Breast epithelium (tissue), 4 donors: Measurements from ENCODE around the gene KIF26B. TPM values are rescaled to one million over a fixed set of nuclear protein-coding genes. Genes with fewer than 3 reads are reported as not detected.

Source experiments
- DNase-seq, 2 donors: peaks; one replicate each; pipeline ENCODE4 v3.0.0-alpha.2; 2019; ENCODE audit warnings: low spot score in 2 of 2
- H3K27ac ChIP-seq, 2 donors: fragments of 200-600 bp; sonication (generic) in 1 of 2; one replicate each; pipeline ENCODE4 v1.5.1; 2016 to 2019; ENCODE audit warnings: mild to moderate bottlenecking in 1 of 2
- H3K27me3 ChIP-seq, 2 donors: fragments of 200-600 bp; sonication (generic) in 1 of 2; one replicate each; pipeline versions ENCODE4 v1.5.1 to v1.6.0; 2017 to 2019; ENCODE audit warnings: control low read depth in 1 of 2, mild to moderate bottlenecking in 1 of 2
- H3K36me3 ChIP-seq: fragments of 200-600 bp; one replicate; pipeline ENCODE4 v1.5.1; 2019
- H3K4me1 ChIP-seq, 2 donors: fragments of 200-600 bp; sonication (generic); one replicate each; pipeline ENCODE4 v1.5.1; 2016 to 2019; ENCODE audit warnings: control low read depth in 1 of 2
- H3K4me3 ChIP-seq, 3 donors: fragments of 200-600 bp; sonication (generic); 1 replicate in 2 of 3; 2 replicates in 1 of 3; pipeline ENCODE4 v1.5.1; 2016 to 2019; ENCODE audit warnings: mild to moderate bottlenecking in 3 of 3, moderate library complexity in 2 of 3
- H3K9me3 ChIP-seq, 2 donors: fragments of 200-600 bp; sonication (generic) in 1 of 2; one replicate each; pipeline ENCODE4 v1.5.1; 2016 to 2019; ENCODE audit warnings: control low read depth in 1 of 2
- POLR2A ChIP-seq: fragments of 450-650 bp; IDR thresholded peaks from one replicate; pipeline ENCODE4 v1.6.1; 2016; ENCODE audit warnings: antibody characterized with exemption, mild to moderate bottlenecking, moderate library complexity
- POLR2AphosphoS5 ChIP-seq, 3 donors: sonication (generic); formaldehyde crosslinking; IDR thresholded peaks; one replicate each; pipeline ENCODE4 v1.6.1; 2017; ENCODE audit warnings: antibody characterized with exemption in 3 of 3
- intact Hi-C: fragments of 100-400 bp; cut with DNase I; formaldehyde crosslinking; loops from one replicate; pipeline ENCODE4 v1.15.1; 2023; ENCODE audit warnings: low total_unique reads
- total RNA-seq, 3 donors: library from RNA; depleted of rRNA; stranded (reverse); fragments of >200 nt; gene quantifications; one replicate each; pipeline ENCODE4 v1.1.0, GENCODE V29; 2016
- TF ChIP-seq, protein P1 (sequence below), 3 donors: fragments of 450-650 bp; IDR thresholded peaks; one replicate each; pipeline ENCODE4 v1.5.1; 2016 to 2017; ENCODE audit warnings: antibody characterized with exemption in 3 of 3, mild to moderate bottlenecking in 3 of 3, moderate library complexity in 3 of 3

Gene KIF26B
- total RNA-seq, 3 donors from 2014 or later: 0.32 to 1.0 (median 0.33) TPM

DNA sequence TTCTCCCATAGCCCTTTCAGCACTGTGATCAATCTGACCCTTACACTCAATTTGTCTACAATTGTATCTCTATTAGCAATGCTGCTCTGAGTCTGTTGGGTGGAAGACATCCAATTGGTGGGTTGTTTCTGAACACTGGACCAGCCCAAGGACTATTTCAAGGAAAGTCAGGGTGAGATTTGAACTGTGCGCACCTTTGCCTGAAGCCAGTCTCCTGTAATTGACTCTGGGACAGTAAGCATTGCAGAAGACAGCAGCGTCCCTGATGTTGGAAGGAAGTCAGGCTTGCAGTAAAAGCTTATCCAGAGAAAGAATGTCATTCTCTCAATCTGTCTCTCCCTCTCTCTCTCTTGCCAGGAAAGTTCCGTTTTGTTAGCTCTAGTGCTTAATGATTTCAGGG lies 233.9 kb downstream of the KIF26B start:
- Histone ChIP-seq H3K4me1 (no peaks in the 10 kb centered on the region), H3K27ac (no peak overlapping the region), H3K9me3 (no peaks in the 10 kb centered on the region), H3K36me3 (no peaks in the 10 kb centered on the region), H3K27me3 (no peaks in the 10 kb centered on the region), H3K4me3 (no peak overlapping the region)
- intact Hi-C loops: no loop called here
- no peak for DNase-seq
- TF ChIP-seq, protein P1, sequence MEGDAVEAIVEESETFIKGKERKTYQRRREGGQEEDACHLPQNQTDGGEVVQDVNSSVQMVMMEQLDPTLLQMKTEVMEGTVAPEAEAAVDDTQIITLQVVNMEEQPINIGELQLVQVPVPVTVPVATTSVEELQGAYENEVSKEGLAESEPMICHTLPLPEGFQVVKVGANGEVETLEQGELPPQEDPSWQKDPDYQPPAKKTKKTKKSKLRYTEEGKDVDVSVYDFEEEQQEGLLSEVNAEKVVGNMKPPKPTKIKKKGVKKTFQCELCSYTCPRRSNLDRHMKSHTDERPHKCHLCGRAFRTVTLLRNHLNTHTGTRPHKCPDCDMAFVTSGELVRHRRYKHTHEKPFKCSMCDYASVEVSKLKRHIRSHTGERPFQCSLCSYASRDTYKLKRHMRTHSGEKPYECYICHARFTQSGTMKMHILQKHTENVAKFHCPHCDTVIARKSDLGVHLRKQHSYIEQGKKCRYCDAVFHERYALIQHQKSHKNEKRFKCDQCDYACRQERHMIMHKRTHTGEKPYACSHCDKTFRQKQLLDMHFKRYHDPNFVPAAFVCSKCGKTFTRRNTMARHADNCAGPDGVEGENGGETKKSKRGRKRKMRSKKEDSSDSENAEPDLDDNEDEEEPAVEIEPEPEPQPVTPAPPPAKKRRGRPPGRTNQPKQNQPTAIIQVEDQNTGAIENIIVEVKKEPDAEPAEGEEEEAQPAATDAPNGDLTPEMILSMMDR (IDR thresholded peaks at IDR 0.05): no peak
- TF ChIP-seq POLR2A (no peak), POLR2AphosphoS5 (IDR thresholded peaks at IDR 0.05) (no peak)

DNA sequence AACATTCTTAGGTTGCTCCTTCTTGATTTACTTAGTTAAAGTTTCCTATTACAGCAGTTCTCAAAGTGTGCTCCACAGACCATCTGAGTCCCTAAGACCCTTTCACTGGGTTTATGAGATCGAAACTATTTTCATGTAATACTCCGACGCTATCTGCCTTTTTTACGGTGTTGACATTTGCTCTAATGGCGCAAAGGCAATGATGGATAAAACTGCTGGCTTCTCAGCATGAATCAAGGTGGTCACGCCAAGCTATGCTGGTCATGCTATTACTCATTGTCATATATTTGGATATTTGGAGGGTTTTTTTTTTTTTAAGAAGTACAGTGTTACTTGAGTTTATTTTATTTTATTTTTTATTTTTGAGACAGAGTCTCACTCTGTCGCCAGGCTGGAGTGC lies 235.1 kb downstream of the KIF26B start:
- Histone ChIP-seq H3K36me3 (no peaks in the 10 kb centered on the region), H3K4me3 (no peak overlapping the region), H3K27me3 (no peaks in the 10 kb centered on the region), H3K9me3 (no peaks in the 10 kb centered on the region), H3K27ac (no peak overlapping the region), H3K4me1 (no peaks in the 10 kb centered on the region)
- no peak for DNase-seq
- TF ChIP-seq POLR2A: no peak
- no peak for TF ChIP-seq POLR2AphosphoS5 (IDR thresholded peaks at IDR 0.05)
- TF ChIP-seq, protein P1 (IDR thresholded peaks at IDR 0.05): no peak
- intact Hi-C loops: no loop called here

DNA sequence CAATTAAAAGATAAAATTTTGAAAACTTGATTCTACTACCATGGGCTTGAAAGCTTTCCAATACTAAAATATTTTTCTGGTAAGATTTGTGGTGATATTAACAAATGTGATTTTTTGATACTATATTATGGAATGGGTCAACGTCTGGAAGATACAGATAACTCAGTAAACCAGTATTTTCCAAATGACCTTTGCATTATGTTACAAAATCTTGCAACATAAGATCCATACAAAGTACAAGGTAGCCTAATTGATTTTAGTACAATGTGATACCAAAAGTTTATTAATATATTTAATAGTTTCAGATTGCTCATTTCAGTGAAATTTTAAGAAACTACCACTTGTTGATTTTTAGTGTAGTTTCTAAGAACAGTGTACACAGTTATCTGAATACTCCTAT lies 236.2 kb downstream of the KIF26B start:
- H3K27ac ChIP-seq: no peak overlapping the region
- H3K36me3 ChIP-seq: no peaks in the 10 kb centered on the region
- intact Hi-C loops: no loop called here

DNA sequence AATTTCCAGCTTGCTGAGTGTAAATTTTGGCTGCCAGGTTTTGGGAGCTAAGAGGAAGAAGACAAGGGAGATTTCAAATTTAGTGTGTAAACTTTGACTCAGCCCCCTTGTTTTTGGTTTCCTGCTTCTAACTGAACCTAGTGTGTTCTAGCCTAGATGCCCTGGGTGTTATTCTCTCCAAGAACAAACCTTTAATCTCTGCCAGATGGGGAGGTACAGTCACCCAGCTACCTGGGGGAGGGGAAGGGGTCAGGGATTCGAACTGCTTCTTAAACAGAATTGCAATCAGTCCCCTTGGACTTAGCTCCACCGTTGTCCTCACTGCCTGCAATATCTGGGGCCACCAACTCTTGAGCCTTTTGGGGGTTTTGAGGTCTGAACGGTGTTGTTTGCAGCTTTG lies 238.9 kb downstream of the KIF26B start:
- DNase-seq: no peak
- Histone ChIP-seq H3K27me3 (no peaks in the 10 kb centered on the region), H3K27ac (no peak overlapping the region), H3K9me3 (no peaks in the 10 kb centered on the region), H3K36me3 (no peaks in the 10 kb centered on the region), H3K4me1 (no peaks in the 10 kb centered on the region), H3K4me3 (no peak overlapping the region)
- no peak for TF ChIP-seq POLR2A
- TF ChIP-seq, protein P1 (IDR thresholded peaks at IDR 0.05): no peak
- no peak for TF ChIP-seq POLR2AphosphoS5 (IDR thresholded peaks at IDR 0.05)
- intact Hi-C loops: no loop called here

More for the DNA sequence above, 236.2 kb downstream of the KIF26B start:
- no peak overlapping the region for H3K4me3 ChIP-seq
- no peaks in the 10 kb centered on the region for H3K4me1 ChIP-seq
- no peaks in the 10 kb centered on the region for H3K27me3 ChIP-seq
- no peak for TF ChIP-seq POLR2A
- TF ChIP-seq, protein P1 (IDR thresholded peaks at IDR 0.05): no peak
- DNase-seq: no peak
- H3K9me3 ChIP-seq: no peaks in the 10 kb centered on the region

DNA sequence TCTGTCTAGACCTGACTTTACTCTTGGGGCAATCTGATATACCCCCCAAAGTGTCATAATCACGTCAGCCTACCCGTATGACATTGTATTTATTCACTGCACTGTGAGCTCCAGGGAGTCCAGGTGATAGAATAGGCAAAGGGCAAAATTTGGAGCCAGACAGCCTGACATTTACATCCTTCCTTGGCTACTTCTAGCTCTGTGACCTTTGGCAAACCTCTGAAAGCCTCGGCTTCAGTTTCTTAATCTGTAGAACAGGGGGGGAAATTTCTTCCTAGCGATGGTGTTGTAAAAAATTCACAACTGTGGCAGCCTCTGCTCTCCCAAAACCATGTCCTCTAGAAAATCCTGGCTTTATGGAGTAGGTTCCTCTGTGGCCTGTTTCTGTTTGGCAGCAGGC lies 240.9 kb downstream of the KIF26B start:
- Histone ChIP-seq H3K27me3 (no peaks in the 10 kb centered on the region), H3K27ac (no peak overlapping the region), H3K4me3 (no peak overlapping the region), H3K9me3 (no peaks in the 10 kb centered on the region), H3K36me3 (no peaks in the 10 kb centered on the region), H3K4me1 (no peaks in the 10 kb centered on the region)
- DNase-seq: no peak
- TF ChIP-seq, protein P1 (IDR thresholded peaks at IDR 0.05): no peak
- no peak for TF ChIP-seq POLR2A
- no peak for TF ChIP-seq POLR2AphosphoS5 (IDR thresholded peaks at IDR 0.05)
- intact Hi-C loops: no loop called here
